Erythroblast (primary cell): Measurements from ENCODE around the gene CDX1.

Experiments used
- DNase-seq, 2 experiments: peaks; one replicate each; lab custom pipeline; 2025; lab: John Stamatoyannopoulos, UW
- GATA1 ChIP-seq: IDR thresholded peaks from 2 replicates; pipeline ENCODE4 v1.6.1; 2011; ENCODE audit warnings: low read depth, mild to moderate bottlenecking, control low read depth, low read length, moderate library complexity
- POLR2A ChIP-seq: IDR thresholded peaks from 2 replicates; pipeline ENCODE4 v1.6.1; 2011; ENCODE audit warnings: mild to moderate bottlenecking, low read length

Gene CDX1

DNA sequence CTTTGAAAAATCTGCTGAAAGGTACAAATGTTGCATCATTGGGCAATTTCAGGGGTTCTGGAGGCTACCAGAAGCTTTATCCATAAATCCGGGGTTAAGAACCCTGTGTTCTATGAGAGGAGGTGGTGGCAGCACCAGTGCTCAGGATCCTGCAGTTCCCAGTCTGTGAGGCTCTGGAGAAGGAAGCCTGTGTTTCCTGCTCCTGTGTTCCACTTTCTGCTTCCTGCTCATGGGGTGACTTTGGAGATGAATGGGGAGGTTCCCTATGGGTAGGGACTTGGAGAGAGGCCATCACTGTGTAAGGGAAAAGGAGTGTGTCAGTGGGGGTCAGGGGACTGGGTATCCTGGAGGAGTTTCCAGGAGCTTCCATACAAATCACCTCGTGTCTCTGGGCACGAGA lies 2.3 kb downstream of the CDX1 start:
- TF ChIP-seq POLR2A (no peak), GATA1 (no peak)
- DNase-seq, result no peak

GRCh38 chr5:150172145-150172544 lies 5.6 kb downstream of the CDX1 start:
- no peak for DNase-seq
- no peak for TF ChIP-seq POLR2A
- TF ChIP-seq GATA1, result no peak

DNA sequence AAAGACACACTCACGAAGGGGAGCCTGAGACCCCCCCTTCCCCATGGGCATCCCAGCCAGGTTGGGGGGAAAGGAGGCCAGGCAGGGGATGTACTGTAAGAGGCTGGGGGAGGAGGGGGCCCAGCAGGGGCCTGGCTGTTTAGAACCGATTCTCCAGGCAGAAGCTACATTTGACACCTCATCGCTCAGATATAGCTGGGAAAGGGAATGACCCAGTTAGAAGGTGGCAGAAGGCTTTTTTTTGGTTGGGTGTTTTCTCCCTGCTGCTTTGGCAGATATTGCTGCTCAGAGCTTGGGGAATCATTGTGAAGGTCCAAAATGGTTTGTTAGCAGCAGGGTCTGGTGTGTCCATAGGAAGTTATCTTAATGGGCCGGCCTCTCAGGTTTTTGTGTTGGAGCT lies 6.0 kb downstream of the CDX1 start:
- no peak for TF ChIP-seq GATA1
- no peak for TF ChIP-seq POLR2A
- no peak for DNase-seq

GRCh38 chr5:150173161-150173560 lies 6.6 kb downstream of the CDX1 start:
- no peak for DNase-seq
- no peak for TF ChIP-seq GATA1
- TF ChIP-seq POLR2A, result no peak

GRCh38 chr5:150174285-150174684 lies 7.7 kb downstream of the CDX1 start:
- TF ChIP-seq POLR2A (no peak), GATA1 (no peak)
- no peak for DNase-seq

- no peak for TF ChIP-seq GATA1
- no peak for TF ChIP-seq POLR2A
- DNase-seq, result no peak
Observed at GRCh38 chr5:150175076-150175475, 8.5 kb downstream of the CDX1 start.

DNA sequence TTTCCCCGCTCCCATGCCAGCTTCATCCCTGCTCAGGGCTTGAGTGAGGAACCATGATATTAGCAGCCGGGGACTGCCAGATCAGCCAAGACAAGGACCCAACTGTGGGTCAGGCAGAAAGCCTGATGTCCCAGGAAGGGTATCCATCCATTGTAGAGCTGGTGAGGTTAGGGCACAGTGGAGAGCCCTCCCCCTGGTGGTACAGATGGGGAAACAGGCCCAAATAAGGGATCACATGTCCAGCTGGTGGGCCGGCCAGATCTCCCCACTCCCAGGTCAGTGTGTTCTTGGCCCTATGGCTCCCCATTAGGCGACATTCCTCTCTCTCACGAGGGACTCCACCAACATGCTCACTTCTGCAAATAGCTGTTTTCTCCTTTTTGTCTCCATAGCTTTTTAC lies 9.0 kb downstream of the CDX1 start:
- peak; percentile 34 to 37 for DNase-seq
- TF ChIP-seq GATA1 (no peak), POLR2A (no peak)

DNA sequence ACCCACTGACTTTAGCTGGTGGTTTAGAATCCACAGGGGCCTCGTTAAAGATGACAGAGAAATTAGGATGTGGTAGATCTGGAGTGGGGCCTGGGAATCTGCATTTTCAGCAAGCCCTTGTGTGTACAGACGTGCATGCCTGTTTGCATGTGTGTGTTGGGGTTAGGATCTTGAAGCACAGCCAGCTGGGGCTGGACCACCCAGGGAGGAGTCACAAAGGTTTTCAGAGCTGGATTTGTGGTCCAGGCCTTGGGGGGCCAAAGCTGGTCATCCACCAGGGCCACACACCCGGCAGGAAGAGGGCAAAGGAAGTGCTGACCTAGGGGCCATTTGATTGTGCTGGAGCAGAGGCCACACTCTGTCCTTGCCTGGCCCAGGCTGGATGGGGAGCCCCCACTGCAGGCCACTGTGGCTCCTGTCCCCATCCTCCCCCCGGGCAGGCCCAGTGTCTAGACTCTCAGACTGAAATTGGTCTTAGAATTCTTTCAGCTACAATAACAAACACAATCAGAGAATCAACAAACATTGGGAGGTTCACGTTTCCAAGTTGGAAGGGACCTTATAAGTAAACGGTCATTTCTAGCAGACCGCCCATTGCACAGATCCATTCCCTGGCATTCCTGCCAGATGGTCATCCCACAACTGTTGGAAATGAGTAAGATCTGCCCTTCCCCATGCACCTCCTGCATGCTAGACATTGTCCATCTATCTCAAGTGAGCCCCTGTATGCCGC lies 10.3 kb downstream of the CDX1 start:
- no peak for TF ChIP-seq POLR2A
- TF ChIP-seq GATA1, result no peak
- DNase-seq, result no peak

GRCh38 chr5:150177721-150178120 lies 11.1 kb downstream of the CDX1 start:
- no peak for DNase-seq
- TF ChIP-seq GATA1 (no peak), POLR2A (no peak)

DNA sequence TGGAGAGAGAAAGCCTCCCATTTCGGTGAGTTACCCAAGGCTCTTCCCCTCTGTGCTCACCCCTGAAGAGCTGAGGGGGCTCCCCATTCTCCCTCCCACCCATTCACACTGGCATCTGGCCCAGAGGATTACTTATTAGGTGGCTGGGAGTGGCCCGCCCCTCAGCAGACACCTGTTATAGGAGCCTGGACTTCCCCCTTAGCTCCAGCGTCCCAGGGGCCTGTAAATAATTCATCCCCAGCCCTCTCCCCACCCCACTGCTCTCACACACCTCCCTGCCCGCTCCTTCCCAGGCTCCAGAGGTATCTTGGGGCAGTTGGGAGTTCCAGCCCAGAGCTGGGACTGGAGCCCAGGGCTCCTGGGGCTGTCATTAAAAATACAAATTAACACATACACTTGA lies 11.7 kb downstream of the CDX1 start:
- no peak for DNase-seq
- TF ChIP-seq GATA1 (no peak), POLR2A (no peak)

- DNase-seq, result no peak
- no peak for TF ChIP-seq GATA1
- TF ChIP-seq POLR2A, result no peak
Observed at GRCh38 chr5:150179019-150179620, 12.5 kb downstream of the CDX1 start.

DNA sequence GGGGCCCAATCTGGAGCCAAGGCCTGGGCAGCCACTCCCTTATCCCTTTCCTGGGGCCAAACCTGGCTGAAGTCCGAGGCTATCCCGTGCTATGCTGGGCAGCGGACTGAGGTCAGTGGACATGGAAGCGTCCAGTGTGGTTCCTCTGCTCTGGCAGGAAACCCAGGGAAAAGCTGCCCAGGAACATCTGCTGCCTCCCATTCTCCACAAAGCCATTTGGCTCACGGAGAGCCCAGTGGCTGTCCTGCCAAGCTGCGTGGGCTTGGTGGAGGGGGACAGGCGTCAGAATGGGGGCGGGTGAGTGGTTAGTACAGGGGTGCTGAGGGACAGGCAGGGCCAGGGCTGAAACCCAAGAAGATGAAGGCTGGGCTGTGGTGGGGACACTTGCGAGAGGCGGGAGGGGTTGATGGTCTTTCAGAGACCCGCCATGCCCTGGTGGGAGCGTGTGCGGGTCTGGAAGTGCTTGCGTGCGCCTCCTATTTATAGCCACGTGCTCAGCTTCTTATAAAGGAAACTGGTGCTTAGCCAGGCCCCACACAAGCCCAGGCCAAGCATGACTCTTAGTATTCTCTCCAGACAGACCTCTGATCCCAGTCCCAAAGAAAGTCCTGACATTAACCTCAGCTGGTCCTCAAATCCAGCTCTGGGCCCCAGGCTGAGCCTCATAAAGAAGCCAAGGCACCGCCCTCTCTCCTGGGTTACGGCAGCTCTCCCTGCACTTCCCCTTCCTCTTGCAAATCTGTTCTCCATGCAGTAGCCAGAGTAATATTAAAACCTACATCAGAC lies 13.9 kb downstream of the CDX1 start:
- DNase-seq, result no peak
- no peak for TF ChIP-seq GATA1
- TF ChIP-seq POLR2A, result no peak

DNA sequence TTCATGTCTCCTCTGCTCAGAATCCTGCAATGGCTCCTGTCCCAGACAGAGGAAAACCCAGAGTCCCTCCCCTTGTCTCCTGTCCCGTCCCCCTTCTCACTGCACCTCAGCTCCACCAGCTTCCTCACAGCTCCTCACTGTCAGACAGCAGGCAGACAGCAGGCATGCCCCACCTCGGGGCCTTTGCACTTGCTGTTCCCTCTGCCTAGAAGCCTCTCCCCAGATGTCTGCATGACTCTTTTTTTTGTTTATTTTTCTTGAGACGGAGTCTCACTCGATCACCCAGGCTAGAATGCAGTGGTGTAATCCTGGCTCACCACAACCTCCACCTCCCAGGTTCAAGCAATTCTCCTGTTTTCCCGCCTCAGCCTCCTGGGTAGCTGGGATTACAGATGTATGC lies 14.4 kb downstream of the CDX1 start:
- TF ChIP-seq POLR2A (no peak), GATA1 (no peak)
- DNase-seq, result no peak
